Endothelial cell of umbilical vein (primary cell): ENCODE data around the gene CRACR2B. TPM values are rescaled to one million over a fixed set of nuclear protein-coding genes. Genes with fewer than 3 reads are reported as not detected.

Experiments used
- BruUV-seq: library from RNA; stranded (reverse); fragments of 400-500 nt; replicated peaks from 2 replicates; lab custom pipeline; 2021; lab: Mats Ljungman, UMichigan
- CTCF ChIA-PET: fragments of 300-600, 350-600 bp; sonication (Branson Sonifier 250); formaldehyde crosslinking; loops from one replicate; lab custom pipeline; 2021; ENCODE audit warnings: antibody characterized with exemption, inconsistent platforms; lab: Charles Lee
- POLR2A ChIA-PET: fragments of 300-600, 350-600 bp; sonication (Branson Sonifier 250); formaldehyde crosslinking; loops from one replicate; lab custom pipeline; 2021; ENCODE audit warnings: antibody characterized with exemption, inconsistent platforms; lab: Charles Lee
- DNase-seq: peaks from one replicate; pipeline ENCODE4 v3.0.0-alpha.2; 2011; ENCODE audit warnings: low read depth, low spot score
- FAIRE-seq: peaks from 2 replicates; lab custom pipeline; 2011; peaks lifted over from hg19 to GRCh38; lab: Jason Lieb, UNC
- H2AFZ ChIP-seq: 2 replicates; pipeline ENCODE4 v1.6.0; 2012; ENCODE audit warnings: low read depth, low read length, control low read depth, inconsistent platforms
- H3K27ac ChIP-seq: 2 replicates; pipeline ENCODE4 v1.5.1; 2011; ENCODE audit warnings: low read depth, mild to moderate bottlenecking, control low read depth, low read length, moderate library complexity; ENCODE audit not compliant: insufficient read depth
- H3K27me3 ChIP-seq, 2 experiments: 2 replicates each; pipeline versions ENCODE4 v1.6.0 to v1.6.1; 2011; ENCODE audit warnings: low read length in 2 of 2, mixed read lengths in 1 of 2; ENCODE audit not compliant: control insufficient read depth in 2 of 2, insufficient read depth in 2 of 2
- H3K36me3 ChIP-seq, 2 experiments: 2 replicates in 1 of 2; 3 replicates in 1 of 2; pipeline ENCODE4 v1.5.1; 2011; ENCODE audit warnings: low read length in 2 of 2, mild to moderate bottlenecking in 1 of 2, moderate library complexity in 1 of 2; ENCODE audit not compliant: control insufficient read depth in 2 of 2, insufficient read depth in 2 of 2; ENCODE audit errors: extremely low read depth in 1 of 2
- H3K4me1 ChIP-seq: 3 replicates; pipeline ENCODE4 v1.5.1; 2011; ENCODE audit warnings: mild to moderate bottlenecking, low read length; ENCODE audit not compliant: control insufficient read depth, insufficient read depth; ENCODE audit errors: extremely low read depth
- H3K4me2 ChIP-seq: 2 replicates; pipeline ENCODE4 v1.6.1; 2011; ENCODE audit warnings: low read length, control low read depth, mixed read lengths; ENCODE audit not compliant: insufficient read depth
- H3K4me3 ChIP-seq, 3 experiments: fragments of 200-600 bp in 1 of 3; sonication (generic), shearing (Covaris generic) in 1 of 3; replicated peaks in 1 of 3; 2 replicates each; pipeline ENCODE4 v1.5.1; 2011 to 2016; ENCODE audit warnings: control low read depth in 3 of 3, low read length in 3 of 3, mild to moderate bottlenecking in 2 of 3, inconsistent platforms in 1 of 3, low read depth in 1 of 3, moderate library complexity in 1 of 3; ENCODE audit not compliant: insufficient read depth in 1 of 3
- H3K79me2 ChIP-seq: 2 replicates; pipeline ENCODE4 v1.6.0; 2012; ENCODE audit warnings: low read length, inconsistent platforms; ENCODE audit not compliant: control insufficient read depth, insufficient read depth
- H3K9ac ChIP-seq: replicated peaks from 2 replicates; pipeline ENCODE3; 2011; ENCODE audit warnings: low read length, control low read depth; ENCODE audit not compliant: insufficient read depth; ENCODE audit errors: extremely low read depth
- H3K9me1 ChIP-seq: replicated peaks from 3 replicates; pipeline ENCODE4 v1.6.0; 2011; ENCODE audit warnings: mild to moderate bottlenecking, low read length; ENCODE audit not compliant: control insufficient read depth, insufficient read depth; ENCODE audit errors: extremely low read depth
- H3K9me3 ChIP-seq: replicated peaks from 2 replicates; pipeline ENCODE4 v1.5.1; 2012; ENCODE audit warnings: low read length, inconsistent platforms; ENCODE audit not compliant: control insufficient read depth, insufficient read depth
- H4K20me1 ChIP-seq: replicated peaks from 2 replicates; pipeline ENCODE3; 2011; ENCODE audit warnings: mild to moderate bottlenecking, low read length; ENCODE audit not compliant: control insufficient read depth, insufficient read depth; ENCODE audit errors: extremely low read depth
- CTCF ChIP-seq, 2 donors: IDR thresholded peaks; 1 replicate in 1 of 2; 2 replicates in 1 of 2; pipeline ENCODE4 v1.5.1; 2011; ENCODE audit warnings: low read length in 2 of 2, mild to moderate bottlenecking in 2 of 2, moderate library complexity in 2 of 2, control low read depth in 1 of 2, inconsistent platforms in 1 of 2, low read depth in 1 of 2; ENCODE audit not compliant: insufficient read depth in 1 of 2; ENCODE audit errors: extremely low read depth in 1 of 2
- EZH2 ChIP-seq: IDR thresholded peaks from 2 replicates; pipeline ENCODE4 v1.6.1; 2012; ENCODE audit warnings: borderline replicate concordance, low read depth, mild to moderate bottlenecking, moderate library complexity, low read length, inconsistent platforms; ENCODE audit not compliant: severe bottlenecking
- FOS ChIP-seq: IDR thresholded peaks from 2 replicates; pipeline ENCODE4 v1.6.1; 2011; ENCODE audit warnings: mild to moderate bottlenecking, low read length, moderate library complexity, borderline replicate concordance; ENCODE audit not compliant: insufficient read depth
- GATA2 ChIP-seq: IDR thresholded peaks from 2 replicates; pipeline ENCODE4 v1.7.0; 2011; ENCODE audit warnings: low read depth, mild to moderate bottlenecking, moderate library complexity, mixed read lengths, low read length; ENCODE audit not compliant: insufficient read length, insufficient read depth
- JUN ChIP-seq: IDR thresholded peaks from 2 replicates; pipeline ENCODE4 v1.6.1; 2011; ENCODE audit warnings: borderline replicate concordance, low read depth; ENCODE audit not compliant: insufficient read length, insufficient read depth
- MAX ChIP-seq: IDR thresholded peaks from 2 replicates; pipeline ENCODE4 v1.6.1; 2011; ENCODE audit not compliant: insufficient read depth, insufficient read length
- MYC ChIP-seq: IDR thresholded peaks from one replicate; pipeline ENCODE4 v1.6.1; 2011; ENCODE audit warnings: mild to moderate bottlenecking, low read depth, low read length
- POLR2A ChIP-seq: IDR thresholded peaks from 2 replicates; pipeline ENCODE4 v1.6.1; 2012; ENCODE audit warnings: low read depth, mild to moderate bottlenecking, control low read depth, low read length
- POLR2AphosphoS5 ChIP-seq: IDR thresholded peaks from 2 replicates; pipeline ENCODE4 v1.6.1; 2012; ENCODE audit warnings: low read depth, mild to moderate bottlenecking, control low read depth, low read length, moderate library complexity; ENCODE audit not compliant: insufficient read depth
- dilution Hi-C: fragments of 300-500 bp; cut with MboI; formaldehyde crosslinking; loops from one replicate; pipeline ENCODE4 v1.15.0; 2019; ENCODE audit warnings: low sequenced_read_pairs; ENCODE audit not compliant: extremely low pct_ligation_motif_present
- intact Hi-C: fragments of 100-400 bp; cut with micrococcal nuclease; formaldehyde crosslinking; loops from one replicate; pipeline ENCODE4 v1.10.0; 2022
- polyA plus RNA-seq, 4 experiments: library from polyadenylated mRNA; depleted of rRNA in 3 of 4; stranded (reverse) in 3 of 4; unstranded in 1 of 4; fragments of >200 nt; gene quantifications; 2 replicates each; pipeline versions ENCODE4 v1.2.1 to v1.2.3, GENCODE V29; 2011 to 2012; ENCODE audit warnings: missing spikeins in 1 of 4
- total RNA-seq: library from RNA; stranded (reverse); gene quantifications from 2 replicates; pipeline ENCODE4 v1.2.3, GENCODE V29; 2021

The CRACR2B gene
- total and polyA plus RNA-seq, 2 donors (not counting 3 experiments of a cell fraction or from before 2014, with no cell fraction given): 8.4 to 9.3 TPM

GRCh38 chr11:791658-792534, 35.8 kb upstream of the CRACR2B start:
- intact Hi-C loops (no loop called here), dilution Hi-C loops (no loop called here)
- H3K9me3 ChIP-seq: no peaks in the 10 kb centered on the region
- no peaks in the 10 kb centered on the region for H3K27me3 ChIP-seq
- FAIRE-seq (no peak), DNase-seq (no peak)
- H3K9ac ChIP-seq: no peak overlapping the region
- POLR2A ChIA-PET: no interaction called here
- no peak overlapping the region for H3K4me3 ChIP-seq
- H4K20me1 ChIP-seq: no peaks in the 10 kb centered on the region
- H3K9me1 ChIP-seq: no peaks in the 10 kb centered on the region
- no peak overlapping the region for H3K4me2 ChIP-seq
- peaks cover 11% of the 10 kb centered on the region for H3K4me1 ChIP-seq
- TF ChIP-seq JUN: no peak
- no peak for TF ChIP-seq GATA2
- TF ChIP-seq MYC: no peak
- no peak for TF ChIP-seq POLR2AphosphoS5
- no peak for TF ChIP-seq MAX
- no peak for TF ChIP-seq FOS
- TF ChIP-seq CTCF (IDR thresholded peaks at IDR 0.05; ENCODE audit: extremely low read depth in 1 of 2, insufficient read depth in 1 of 2, low read depth in 1 of 2, low read length in 2 of 2): no peak
- no peak for TF ChIP-seq POLR2A
- no peak for TF ChIP-seq EZH2
- no TSS peak for BruUV-seq
- H3K79me2 ChIP-seq: peaks cover 11% of the 10 kb centered on the region
- H3K36me3 ChIP-seq: no peaks in the 10 kb centered on the region
- no peak overlapping the region for H3K27ac ChIP-seq
- CTCF ChIA-PET: no interaction called here
- H2AFZ ChIP-seq: no peak overlapping the region
